HG03139 (cell line): ENCODE measurements around the gene TP53TG3.
"Not testable (repeated sequence)": the region's sequence is repeated elsewhere in the genome, so short reads cannot be mapped to it uniquely, and the experiment has no call there.

Source experiments
- ATAC-seq: cut with Tn5 transposase; IDR thresholded peaks from one replicate; pipeline ENCODE4 v1.9.1; 2021; ENCODE audit not compliant: unreplicated experiment

The TP53TG3 gene

GRCh38 chr16:32676065-32676464, at the start of gene TP53TG3:
Gene TP53TG3 (minus strand): TSS chr16:32676165. CDS start chr16:32676097, 68 bp downstream.
- not testable (repeated sequence) for ATAC-seq

GRCh38 chr16:32650876-32651275, 25.1 kb downstream of the TP53TG3 start:
- not testable (repeated sequence) for ATAC-seq

- ATAC-seq = not testable (repeated sequence)
Measured at GRCh38 chr16:32647562-32647961, 28.4 kb downstream of the TP53TG3 start.

GRCh38 chr16:32646780-32647179, 29.2 kb downstream of the TP53TG3 start:
- not testable (repeated sequence) for ATAC-seq

GRCh38 chr16:32646177-32646576, 29.8 kb downstream of the TP53TG3 start:
- ATAC-seq = not testable (repeated sequence)

GRCh38 chr16:32645278-32645908, 30.6 kb downstream of the TP53TG3 start:
- ATAC-seq = not testable (repeated sequence)

- ATAC-seq = not testable (repeated sequence)
Measured at GRCh38 chr16:32644715-32645114, 31.2 kb downstream of the TP53TG3 start.

- ATAC-seq = not testable (repeated sequence)
Measured at GRCh38 chr16:32637614-32638013, 38.4 kb downstream of the TP53TG3 start.

GRCh38 chr16:32632096-32632495, 43.9 kb downstream of the TP53TG3 start:
- ATAC-seq = not testable (repeated sequence)
